ENCODE data around the gene SNTB2. TPM values are rescaled to one million over a fixed set of nuclear protein-coding genes. Genes with fewer than 3 reads are reported as not detected.
A peak's percentile ranks its signal among the peaks of the same experiment; 100 is the strongest.
"Not testable (repeated sequence)": the region's sequence is repeated elsewhere in the genome, so short reads cannot be mapped to it uniquely, and the experiment has no call there.

The SNTB2 gene
- polyA plus RNA-seq (2013, experiment 1 of 2): 13.7 TPM
- polyA plus RNA-seq (2013, experiment 2 of 2): 12.7 TPM

DNA sequence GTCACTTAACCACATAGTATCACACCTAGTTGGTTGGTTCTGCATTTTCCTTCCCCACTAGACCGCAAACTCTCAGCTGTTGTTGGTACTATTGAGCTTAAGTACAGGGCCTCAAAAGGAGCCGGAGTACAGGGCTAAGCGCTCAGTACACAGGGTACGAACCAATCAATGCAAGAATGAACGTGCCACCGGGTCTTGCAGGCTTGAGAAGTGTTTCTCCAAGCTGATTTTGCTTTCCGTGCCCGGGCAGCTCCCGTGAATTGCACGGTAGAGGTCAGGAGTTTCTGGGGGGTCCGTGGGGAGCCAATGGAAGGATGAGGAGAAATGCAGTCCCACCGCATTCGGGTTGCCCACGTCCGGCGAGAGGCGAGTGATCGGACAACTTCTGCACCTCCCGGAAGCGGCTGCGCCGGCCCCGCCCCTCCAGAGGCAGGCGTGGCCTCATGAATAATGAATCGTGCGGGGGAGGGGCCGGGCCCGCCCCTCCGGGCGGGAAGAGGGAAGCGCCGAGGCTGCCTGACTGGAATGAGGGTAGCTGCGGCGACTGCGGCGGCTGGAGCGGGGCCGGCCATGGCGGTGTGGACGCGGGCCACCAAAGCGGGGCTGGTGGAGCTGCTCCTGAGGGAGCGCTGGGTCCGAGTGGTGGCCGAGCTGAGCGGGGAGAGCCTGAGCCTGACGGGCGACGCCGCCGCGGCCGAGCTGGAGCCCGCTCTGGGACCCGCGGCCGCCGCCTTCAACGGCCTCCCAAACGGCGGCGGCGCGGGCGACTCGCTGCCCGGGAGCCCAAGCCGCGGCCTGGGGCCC, at the start of gene SNTB2:
SNTB2 (plus strand) TSS at position 523 of the 804 bp plus-strand sequence; CDS start at position 526, 3 bp downstream.
- Histone ChIP-seq H3K4me1 (ENCODE audit: control insufficient read depth, insufficient read depth, low read length, poor library complexity, severe bottlenecking) (peaks cover 14% of the 10 kb centered on the region), H3K36me3 (ENCODE audit: control insufficient read depth, insufficient read depth, low read length) (peaks cover 7% of the 10 kb centered on the region)
- WGBS, 2 experiments (ENCODE audit: insufficient coverage in 2 of 2): 4% methylated on average over 53 to 54 of the region's 69 CpGs

GRCh38 chr16:69138608-69139007, 48.4 kb upstream of the SNTB2 start:
- Histone ChIP-seq H3K27ac (ENCODE audit: low read depth, low read length, severe bottlenecking) (no peak overlapping the region), H3K9me3 (ENCODE audit: control insufficient read depth, low read length) (no peaks in the 10 kb centered on the region), H3K36me3 (ENCODE audit: control insufficient read depth, insufficient read depth, low read length) (peaks cover 91% of the 10 kb centered on the region), H3K4me3 (ENCODE audit: extremely low read depth, insufficient read depth, low read length, poor library complexity, severe bottlenecking) (no peak overlapping the region), H3K4me1 (ENCODE audit: control insufficient read depth, insufficient read depth, low read length, poor library complexity, severe bottlenecking) (peaks cover 6% of the 10 kb centered on the region)
- WGBS, 2 experiments (ENCODE audit: insufficient coverage in 2 of 2): 92 to 100% methylated on average over 1 of the region's 2 CpGs

More for the DNA sequence above, at the start of gene SNTB2:
- no peaks in the 10 kb centered on the region for H3K9me3 ChIP-seq (ENCODE audit: control insufficient read depth, low read length)
- peak within 1 kb of the TSS; percentile 69 for H3K27ac ChIP-seq (ENCODE audit: low read depth, low read length, severe bottlenecking)
- peak within 1 kb of the TSS; percentile 64 for H3K4me3 ChIP-seq (ENCODE audit: extremely low read depth, insufficient read depth, low read length, poor library complexity, severe bottlenecking)

GRCh38 chr16:69139464-69139863, 47.5 kb upstream of the SNTB2 start:
- not testable (repeated sequence) for H3K9me3 ChIP-seq (ENCODE audit: control insufficient read depth, low read length)

GRCh38 chr16:69141014-69141413, 46.0 kb upstream of the SNTB2 start:
- H3K4me1 ChIP-seq (ENCODE audit: control insufficient read depth, insufficient read depth, low read length, poor library complexity, severe bottlenecking): no peaks in the 10 kb centered on the region

More at GRCh38 chr16:69139464-69139863, 47.5 kb upstream of the SNTB2 start:
- WGBS, 2 experiments (ENCODE audit: insufficient coverage in 2 of 2): 100% methylated on average over 2 of the region's 7 CpGs; no CpG with 5 or more reads in 1 of the 2 experiments
- not testable (repeated sequence) for H3K27ac ChIP-seq (ENCODE audit: low read depth, low read length, severe bottlenecking); H3K4me3 ChIP-seq (ENCODE audit: extremely low read depth, insufficient read depth, low read length, poor library complexity, severe bottlenecking); H3K4me1 ChIP-seq (ENCODE audit: control insufficient read depth, insufficient read depth, low read length, poor library complexity, severe bottlenecking)
- H3K36me3 ChIP-seq (ENCODE audit: control insufficient read depth, insufficient read depth, low read length): peaks cover 94% of the 10 kb centered on the region

DNA sequence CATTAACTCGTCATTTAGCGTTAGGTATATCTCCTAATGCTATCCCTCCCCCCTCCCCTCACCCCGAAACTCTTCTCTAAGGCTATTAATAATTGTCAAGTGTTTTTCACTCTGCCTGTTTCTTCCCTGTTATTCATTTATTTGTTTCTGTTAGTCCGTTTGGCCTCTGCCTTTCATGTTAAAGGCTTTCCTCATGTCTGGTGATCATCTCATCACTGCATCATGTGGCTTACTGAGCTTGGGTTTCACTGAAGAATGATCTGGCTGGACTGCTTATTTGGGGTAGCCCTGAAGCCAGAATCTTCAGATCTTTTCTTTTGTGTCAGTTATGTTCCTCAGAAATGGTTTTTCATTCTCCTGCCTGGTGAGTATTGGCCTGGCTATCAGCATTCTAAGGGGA, 45.0 kb upstream of the SNTB2 start:
- 100% methylated on average over 1 of the region's 4 CpGs for WGBS, 2 experiments (ENCODE audit: insufficient coverage in 2 of 2)
- H3K36me3 ChIP-seq (ENCODE audit: control insufficient read depth, insufficient read depth, low read length): peaks cover 93% of the 10 kb centered on the region
- H3K4me3 ChIP-seq (ENCODE audit: extremely low read depth, insufficient read depth, low read length, poor library complexity, severe bottlenecking): no peak overlapping the region
- H3K9me3 ChIP-seq (ENCODE audit: control insufficient read depth, low read length): no peaks in the 10 kb centered on the region
- no peak overlapping the region for H3K27ac ChIP-seq (ENCODE audit: low read depth, low read length, severe bottlenecking)
- no peaks in the 10 kb centered on the region for H3K4me1 ChIP-seq (ENCODE audit: control insufficient read depth, insufficient read depth, low read length, poor library complexity, severe bottlenecking)

More at GRCh38 chr16:69141014-69141413, 46.0 kb upstream of the SNTB2 start:
- 97 to 100% methylated on average over 2 to 3 of the region's 5 CpGs for whole genome bisulfite sequencing, 2 experiments (ENCODE audit: insufficient coverage in 2 of 2)
- Histone ChIP-seq H3K27ac (ENCODE audit: low read depth, low read length, severe bottlenecking) (no peak overlapping the region), H3K9me3 (ENCODE audit: control insufficient read depth, low read length) (no peaks in the 10 kb centered on the region), H3K36me3 (ENCODE audit: control insufficient read depth, insufficient read depth, low read length) (peaks cover 97% of the 10 kb centered on the region), H3K4me3 (ENCODE audit: extremely low read depth, insufficient read depth, low read length, poor library complexity, severe bottlenecking) (no peak overlapping the region)

- 95 to 97% methylated on average over 9 to 10 of the region's 11 CpGs for WGBS, 2 experiments (ENCODE audit: insufficient coverage in 2 of 2)
- Histone ChIP-seq H3K36me3 (ENCODE audit: control insufficient read depth, insufficient read depth, low read length) (peaks cover 90% of the 10 kb centered on the region), H3K27ac (ENCODE audit: low read depth, low read length, severe bottlenecking) (no peak overlapping the region), H3K9me3 (ENCODE audit: control insufficient read depth, low read length) (no peaks in the 10 kb centered on the region), H3K4me1 (ENCODE audit: control insufficient read depth, insufficient read depth, low read length, poor library complexity, severe bottlenecking) (no peaks in the 10 kb centered on the region), H3K4me3 (ENCODE audit: extremely low read depth, insufficient read depth, low read length, poor library complexity, severe bottlenecking) (no peak overlapping the region)
These were observed 43.8 kb upstream of the SNTB2 start for GRCh38 chr16:69143116-69143515.

DNA sequence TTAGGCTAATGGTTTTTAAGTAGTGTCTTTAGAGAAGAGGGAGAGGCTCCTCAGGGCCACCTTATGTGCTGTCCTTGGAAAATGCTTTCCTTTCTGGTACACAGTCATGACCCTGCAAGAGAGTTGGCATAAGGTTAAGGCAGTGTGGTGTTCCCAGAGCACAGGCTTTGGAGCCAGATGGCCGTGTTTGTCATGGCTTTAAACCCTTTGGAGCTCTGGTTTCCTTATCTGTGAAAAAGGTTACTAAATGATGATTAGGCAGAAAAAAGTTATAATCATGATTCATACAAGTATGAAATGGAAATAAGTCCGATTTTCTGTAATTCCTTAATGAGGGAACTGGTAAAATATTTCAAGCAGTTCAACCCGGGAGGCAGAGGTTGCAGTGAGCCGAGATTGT, 41.3 kb upstream of the SNTB2 start:
- H3K4me1 ChIP-seq (ENCODE audit: control insufficient read depth, insufficient read depth, low read length, poor library complexity, severe bottlenecking): no peaks in the 10 kb centered on the region
- no peak overlapping the region for H3K4me3 ChIP-seq (ENCODE audit: extremely low read depth, insufficient read depth, low read length, poor library complexity, severe bottlenecking)
- WGBS, 2 experiments (ENCODE audit: insufficient coverage in 2 of 2): 92 to 100% methylated on average over 2 to 4 of the region's 4 CpGs
- no peak overlapping the region for H3K27ac ChIP-seq (ENCODE audit: low read depth, low read length, severe bottlenecking)
- no peaks in the 10 kb centered on the region for H3K9me3 ChIP-seq (ENCODE audit: control insufficient read depth, low read length)
- H3K36me3 ChIP-seq (ENCODE audit: control insufficient read depth, insufficient read depth, low read length): peaks cover 84% of the 10 kb centered on the region

DNA sequence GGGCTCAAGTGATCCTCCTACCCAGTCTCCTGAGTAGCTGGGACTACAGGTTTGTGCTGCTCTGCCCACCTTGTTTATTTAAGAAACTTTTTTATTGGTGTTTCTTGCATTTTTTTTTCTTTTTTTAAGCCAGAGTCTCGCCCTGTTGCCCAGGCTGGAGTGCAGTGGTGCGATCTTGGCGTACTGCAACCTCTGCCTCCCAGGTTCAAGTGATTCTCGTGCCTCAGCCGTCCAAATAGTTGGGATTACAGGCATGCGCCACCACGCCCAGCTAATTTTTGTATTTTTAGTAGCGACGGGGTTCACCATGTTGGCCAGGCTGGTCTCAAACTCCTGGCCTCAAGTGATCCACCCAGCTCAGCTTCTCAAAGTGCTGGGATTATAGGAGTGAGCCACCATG, 37.3 kb upstream of the SNTB2 start:
- WGBS, 2 experiments (ENCODE audit: insufficient coverage in 2 of 2): 91 to 93% methylated on average over 9 of the region's 9 CpGs

DNA sequence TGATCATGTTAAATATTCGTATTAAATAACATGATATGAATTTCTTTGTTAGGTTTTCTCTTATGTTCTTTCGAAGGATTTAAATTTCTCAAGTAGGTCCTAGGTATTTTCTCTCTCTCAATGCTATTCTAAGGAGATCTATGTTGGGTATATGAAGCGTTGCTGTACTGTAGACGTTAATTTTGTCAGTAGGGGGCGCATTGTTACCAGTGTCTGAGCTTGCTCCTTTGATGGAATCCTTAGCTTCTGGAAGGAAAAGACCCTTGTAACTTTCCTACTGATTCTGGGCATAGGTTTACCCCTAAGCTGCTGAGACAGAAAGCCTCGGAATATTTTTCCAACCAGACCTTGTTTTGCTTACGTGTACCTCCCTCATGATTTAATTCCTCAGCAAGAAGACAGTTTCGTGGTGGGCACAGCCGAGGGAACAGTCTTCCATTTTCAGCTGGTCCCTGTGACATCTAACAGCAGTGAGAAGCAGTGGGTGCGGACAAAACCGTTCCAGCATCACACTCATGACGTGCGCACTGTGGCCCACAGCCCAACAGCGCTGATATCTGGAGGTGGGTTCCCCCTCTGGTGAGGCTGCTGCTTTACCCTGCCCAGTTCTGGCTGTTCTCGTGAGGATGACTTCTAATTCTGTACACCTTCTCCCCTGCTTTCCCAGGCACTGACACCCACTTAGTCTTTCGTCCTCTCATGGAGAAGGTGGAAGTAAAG, 36.7 kb upstream of the SNTB2 start:
- 79 to 95% methylated on average over 11 to 13 of the region's 16 CpGs for WGBS, 2 experiments (ENCODE audit: insufficient coverage in 2 of 2)
- Histone ChIP-seq H3K36me3 (ENCODE audit: control insufficient read depth, insufficient read depth, low read length) (peaks cover 84% of the 10 kb centered on the region), H3K9me3 (ENCODE audit: control insufficient read depth, low read length) (no peaks in the 10 kb centered on the region), H3K4me3 (ENCODE audit: extremely low read depth, insufficient read depth, low read length, poor library complexity, severe bottlenecking) (no peak overlapping the region), H3K27ac (ENCODE audit: low read depth, low read length, severe bottlenecking) (no peak overlapping the region), H3K4me1 (ENCODE audit: control insufficient read depth, insufficient read depth, low read length, poor library complexity, severe bottlenecking) (no peaks in the 10 kb centered on the region)

More for the DNA sequence above, 37.3 kb upstream of the SNTB2 start:
- not testable (repeated sequence) for H3K9me3 ChIP-seq (ENCODE audit: control insufficient read depth, low read length); H3K4me3 ChIP-seq (ENCODE audit: extremely low read depth, insufficient read depth, low read length, poor library complexity, severe bottlenecking); H3K27ac ChIP-seq (ENCODE audit: low read depth, low read length, severe bottlenecking); H3K4me1 ChIP-seq (ENCODE audit: control insufficient read depth, insufficient read depth, low read length, poor library complexity, severe bottlenecking)
- H3K36me3 ChIP-seq (ENCODE audit: control insufficient read depth, insufficient read depth, low read length): peaks cover 84% of the 10 kb centered on the region

DNA sequence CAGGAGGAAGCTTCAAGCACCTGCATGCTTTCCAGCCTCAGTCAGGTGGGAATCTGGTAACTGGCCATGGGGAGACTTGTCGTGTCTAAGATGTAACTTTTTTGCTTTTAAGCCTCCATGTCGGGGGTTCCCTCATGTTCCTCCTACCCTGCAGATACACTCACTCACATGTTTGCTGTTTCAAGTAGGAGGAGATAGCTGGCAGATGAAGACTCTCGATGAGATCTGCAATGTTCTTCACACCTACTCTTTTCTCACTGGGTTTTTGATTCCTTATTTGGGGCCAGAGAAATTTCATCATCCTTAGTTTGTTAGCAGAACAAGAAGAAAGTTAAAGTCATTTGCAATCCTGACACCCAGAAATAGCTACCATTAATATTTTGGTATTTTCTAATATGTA, 29.8 kb upstream of the SNTB2 start:
- Histone ChIP-seq H3K4me3 (ENCODE audit: extremely low read depth, insufficient read depth, low read length, poor library complexity, severe bottlenecking) (no peak overlapping the region), H3K36me3 (ENCODE audit: control insufficient read depth, insufficient read depth, low read length) (peaks cover 98% of the 10 kb centered on the region), H3K4me1 (ENCODE audit: control insufficient read depth, insufficient read depth, low read length, poor library complexity, severe bottlenecking) (no peaks in the 10 kb centered on the region), H3K27ac (ENCODE audit: low read depth, low read length, severe bottlenecking) (no peak overlapping the region), H3K9me3 (ENCODE audit: control insufficient read depth, low read length) (no peaks in the 10 kb centered on the region)
- WGBS, 2 experiments (ENCODE audit: insufficient coverage in 2 of 2): no CpG with 5 or more reads among the region's 3 CpGs
